PC-9 (cell line): ENCODE measurements around the gene SH3GL3. TPM values are rescaled to one million over a fixed set of nuclear protein-coding genes. Genes with fewer than 3 reads are reported as not detected.

Source experiments
- Bru-seq: library from RNA; stranded (reverse); fragments of 400-500 nt; gene quantifications from one replicate; lab custom pipeline; 2021; lab: Mats Ljungman, UMichigan
- BruChase-seq, 2 experiments: library from RNA; stranded (reverse); fragments of 400-500 nt; gene quantifications; one replicate each; lab custom pipeline; 2021; lab: Mats Ljungman, UMichigan
- BruUV-seq: library from RNA; stranded (reverse); fragments of 400-500 nt; replicated peaks from 2 replicates; lab custom pipeline; 2021; lab: Mats Ljungman, UMichigan
- CTCF ChIA-PET: fragments of 300-600 bp; sonication (Branson Sonifier 250); formaldehyde crosslinking; loops from one replicate; lab custom pipeline; 2022; ENCODE audit warnings: antibody characterized with exemption; lab: Charles Lee
- POLR2A ChIA-PET: fragments of 300-600 bp; sonication (Branson Sonifier 250); formaldehyde crosslinking; loops from one replicate; lab custom pipeline; 2022; ENCODE audit warnings: antibody characterized with exemption; ENCODE audit not compliant: unreplicated experiment; lab: Charles Lee
- DNase-seq, 2 experiments: peaks; one replicate each; pipeline versions ENCODE4 v3.0.0 to v3.0.0-alpha.2; 2015 to 2022; ENCODE audit warnings: mixed read lengths in 1 of 2
- H2AFZ ChIP-seq: fragments of 200-600 bp; sonication (generic); 2 replicates; pipeline ENCODE4 v1.8.1; 2017; ENCODE audit warnings: antibody characterized with exemption
- H3F3A ChIP-seq: fragments of 200-600 bp; sonication (generic); 2 replicates; pipeline ENCODE4 v1.8.1; 2017; ENCODE audit warnings: antibody characterized with exemption, mild to moderate bottlenecking, low read depth; ENCODE audit not compliant: insufficient read depth
- H3K27ac ChIP-seq: fragments of 200-600 bp; sonication (generic); 2 replicates; pipeline ENCODE4 v1.6.1; 2016; ENCODE audit warnings: mixed run types
- H3K27me3 ChIP-seq: fragments of 200-600 bp; sonication (generic); 2 replicates; pipeline ENCODE4 v1.6.1; 2016; ENCODE audit warnings: low read depth, mixed run types; ENCODE audit not compliant: insufficient read depth
- H3K36me3 ChIP-seq: fragments of 200-600 bp; sonication (generic); 2 replicates; pipeline ENCODE4 v1.6.1; 2016; ENCODE audit warnings: low read depth, mixed run types
- H3K4me1 ChIP-seq: fragments of 200-600 bp; sonication (generic); replicated peaks from 2 replicates; pipeline ENCODE4 v1.6.1; 2016; ENCODE audit warnings: mixed run types; ENCODE audit not compliant: insufficient read depth
- H3K4me2 ChIP-seq: fragments of 200-600 bp; sonication (generic); 2 replicates; pipeline ENCODE4 v1.6.1; 2017; ENCODE audit warnings: mixed run types
- H3K4me3 ChIP-seq: fragments of 200-600 bp; sonication (generic); 2 replicates; pipeline ENCODE4 v1.6.1; 2016; ENCODE audit warnings: mixed run types
- H3K79me2 ChIP-seq: fragments of 200-600 bp; sonication (generic); 2 replicates; pipeline ENCODE4 v1.6.1; 2017; ENCODE audit warnings: low read depth, mixed run types
- H3K9me2 ChIP-seq: fragments of 200-600 bp; sonication (generic); 2 replicates; pipeline ENCODE4 v1.8.1; 2017; ENCODE audit warnings: mild to moderate bottlenecking; ENCODE audit not compliant: insufficient read depth
- H3K9me3 ChIP-seq: fragments of 200-600 bp; sonication (generic); 2 replicates; pipeline ENCODE4 v1.8.1; 2016; ENCODE audit warnings: low read depth; ENCODE audit not compliant: insufficient read depth
- H4K20me1 ChIP-seq: fragments of 200-600 bp; sonication (generic); 2 replicates; pipeline ENCODE4 v1.8.1; 2017; ENCODE audit not compliant: insufficient read depth
- EZH2 ChIP-seq: fragments of 200-600 bp; sonication (generic); IDR thresholded peaks from 2 replicates; pipeline ENCODE4 v1.8.0; 2017; ENCODE audit warnings: antibody characterized with exemption, low read depth
- intact Hi-C: fragments of 100-400 bp; cut with micrococcal nuclease; formaldehyde crosslinking; loops from one replicate; pipeline ENCODE4 v1.10.0; 2022; ENCODE audit not compliant: unreplicated experiment
- long read RNA-seq: library from polyadenylated mRNA; stranded (forward); transcript quantifications from one replicate; pipeline ENCODE4 v2.0.0, GENCODE V29; 2022
- total RNA-seq: library from RNA; stranded (reverse); gene quantifications from 2 replicates; pipeline ENCODE4 v1.2.3, GENCODE V29; 2021
- TF ChIP-seq, protein P1 (sequence below): fragments of 200-600 bp; sonication (generic); conservative IDR thresholded peaks from 2 replicates; pipeline ENCODE4 v1.6.1; 2017; ENCODE audit warnings: mixed run types, antibody characterized with exemption, mild to moderate bottlenecking, moderate library complexity

SH3GL3 gene
- total RNA-seq (0.22 TPM in 1 of 2 replicates, not detected in the other), Bru-seq, nascent RNA (percentile 12 among the genes with signal in this experiment), BruChase-seq, experiment 1, labeled RNA remaining after a 2-hour chase (percentile 14 among the genes with signal in this experiment), BruChase-seq, experiment 2, labeled RNA remaining after a 6-hour chase (percentile 6 among the genes with signal in this experiment)
- long read RNA-seq = 0 reads

DNA sequence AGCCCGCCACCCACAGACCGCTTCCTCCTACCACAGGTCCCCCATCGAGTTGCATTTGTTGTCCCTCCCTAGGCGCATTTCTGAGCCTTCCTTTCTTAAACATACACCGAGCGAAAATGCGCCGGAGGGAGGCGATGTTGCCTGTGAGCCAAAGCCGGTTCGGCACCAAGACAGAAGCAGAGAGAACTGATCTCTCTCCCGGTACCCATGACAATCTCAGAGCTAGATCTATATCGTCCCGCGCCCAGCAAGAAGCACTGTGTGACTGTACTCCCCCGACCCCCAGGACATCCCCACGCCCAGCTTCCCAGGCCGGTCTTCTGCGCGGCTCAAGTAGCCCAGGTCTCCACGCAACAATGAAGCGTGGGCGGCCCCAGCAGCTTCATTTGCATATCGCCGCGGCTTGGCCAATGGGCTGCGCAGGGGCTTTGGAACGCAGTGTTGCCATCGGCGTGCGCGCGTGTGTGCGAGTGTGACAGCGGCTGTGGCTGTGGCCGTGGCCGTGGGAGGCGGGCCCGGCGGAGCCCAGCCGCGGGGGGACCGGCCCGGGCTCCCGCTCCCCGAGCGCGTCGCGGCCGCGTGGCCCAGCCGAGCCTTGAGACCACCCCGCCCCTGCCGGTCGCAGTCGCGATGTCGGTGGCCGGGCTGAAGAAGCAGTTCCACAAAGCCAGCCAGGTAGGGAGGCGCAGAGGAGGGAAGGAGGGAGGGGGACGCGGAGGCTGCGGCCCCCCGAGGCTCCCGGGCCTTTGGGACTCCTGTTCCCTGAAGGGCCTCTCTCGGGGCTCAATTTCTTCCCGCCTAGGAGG lies at the start of gene SH3GL3:
Gene SH3GL3 (plus strand): TSS at position 438 of the 806 bp plus-strand sequence. CDS start 193 bp downstream, at position 631.
- Histone ChIP-seq H2AFZ (no peak within 1 kb of the TSS), H3K4me1 (no peaks in the 10 kb centered on the region), H3K9me3 (no peaks in the 10 kb centered on the region), H3K4me2 (no peak within 1 kb of the TSS), H4K20me1 (no peaks in the 10 kb centered on the region), H3F3A (no peaks in the 10 kb centered on the region), H3K4me3 (no peak within 1 kb of the TSS), H3K27me3 (0 out of 2 replicates have a peak, but pooled peaks cover 5% of the 10 kb centered on the region), H3K79me2 (no peaks in the 10 kb centered on the region), H3K36me3 (no peaks in the 10 kb centered on the region), H3K27ac (no peak within 1 kb of the TSS), H3K9me2 (no peaks in the 10 kb centered on the region)
- no TSS peak for BruUV-seq
- TF ChIP-seq, protein P1, sequence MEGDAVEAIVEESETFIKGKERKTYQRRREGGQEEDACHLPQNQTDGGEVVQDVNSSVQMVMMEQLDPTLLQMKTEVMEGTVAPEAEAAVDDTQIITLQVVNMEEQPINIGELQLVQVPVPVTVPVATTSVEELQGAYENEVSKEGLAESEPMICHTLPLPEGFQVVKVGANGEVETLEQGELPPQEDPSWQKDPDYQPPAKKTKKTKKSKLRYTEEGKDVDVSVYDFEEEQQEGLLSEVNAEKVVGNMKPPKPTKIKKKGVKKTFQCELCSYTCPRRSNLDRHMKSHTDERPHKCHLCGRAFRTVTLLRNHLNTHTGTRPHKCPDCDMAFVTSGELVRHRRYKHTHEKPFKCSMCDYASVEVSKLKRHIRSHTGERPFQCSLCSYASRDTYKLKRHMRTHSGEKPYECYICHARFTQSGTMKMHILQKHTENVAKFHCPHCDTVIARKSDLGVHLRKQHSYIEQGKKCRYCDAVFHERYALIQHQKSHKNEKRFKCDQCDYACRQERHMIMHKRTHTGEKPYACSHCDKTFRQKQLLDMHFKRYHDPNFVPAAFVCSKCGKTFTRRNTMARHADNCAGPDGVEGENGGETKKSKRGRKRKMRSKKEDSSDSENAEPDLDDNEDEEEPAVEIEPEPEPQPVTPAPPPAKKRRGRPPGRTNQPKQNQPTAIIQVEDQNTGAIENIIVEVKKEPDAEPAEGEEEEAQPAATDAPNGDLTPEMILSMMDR = no peak
- TF ChIP-seq EZH2 = no peak
- CTCF ChIA-PET = interaction anchor here (0.8 kb wide), 1 partner anchor 66 kb away, joined by 3 read pairs; no protein-coding TSS in a partner anchor
- peak in 1 of 2 experiments; percentile 40 for DNase-seq
- POLR2A ChIA-PET = interaction anchor here (0.6 kb wide), 1 partner anchor 677 kb away, joined by 5 read pairs; no protein-coding TSS in a partner anchor
- intact Hi-C loops = no loop called here

GRCh38 chr15:83398626-83399025 lies 48.5 kb upstream of the SH3GL3 start:
- POLR2A ChIA-PET = no interaction called here
- no peak for DNase-seq
- Histone ChIP-seq H3K36me3 (no peaks in the 10 kb centered on the region), H3K27me3 (no peaks in the 10 kb centered on the region), H3F3A (no peaks in the 10 kb centered on the region), H3K9me2 (no peaks in the 10 kb centered on the region), H3K4me3 (no peak overlapping the region), H3K4me2 (no peak overlapping the region), H3K4me1 (no peaks in the 10 kb centered on the region), H3K79me2 (no peaks in the 10 kb centered on the region), H3K27ac (no peak overlapping the region), H2AFZ (no peak overlapping the region), H3K9me3 (no peaks in the 10 kb centered on the region), H4K20me1 (no peaks in the 10 kb centered on the region)
- no TSS peak for BruUV-seq
- no peak for TF ChIP-seq EZH2
- TF ChIP-seq, protein P1 = no peak
- CTCF ChIA-PET = no interaction called here
- intact Hi-C loops = no loop called here

DNA sequence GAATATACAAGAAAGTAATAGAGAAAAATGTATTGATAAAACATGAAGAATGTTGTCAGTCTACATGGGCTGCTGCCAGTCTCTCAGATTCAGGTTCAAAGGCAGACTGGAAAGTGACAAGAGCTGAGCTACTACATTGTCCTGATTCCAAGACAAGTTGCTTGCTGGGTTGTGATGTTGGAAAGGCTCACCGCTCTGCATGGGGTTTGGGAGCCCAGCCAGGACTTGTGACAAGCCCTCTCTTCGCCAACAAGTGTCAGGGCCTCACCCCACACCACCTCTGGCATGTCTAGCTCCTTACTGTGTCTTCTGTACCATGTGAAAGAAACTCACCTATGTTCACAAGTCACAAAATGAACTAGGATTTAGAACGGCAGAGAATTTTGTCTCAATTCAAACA lies 43.0 kb upstream of the SH3GL3 start:
- ChIA-PET POLR2A (no interaction called here), CTCF (interaction anchor here (0.7 kb wide), 1 partner anchor 24 kb away, joined by 3 read pairs; no protein-coding TSS in a partner anchor)
- Histone ChIP-seq H2AFZ (no peak overlapping the region), H3K4me2 (no peak overlapping the region), H3K36me3 (no peaks in the 10 kb centered on the region), H3F3A (no peaks in the 10 kb centered on the region), H4K20me1 (no peaks in the 10 kb centered on the region), H3K9me3 (no peaks in the 10 kb centered on the region), H3K27ac (no peak overlapping the region), H3K9me2 (no peaks in the 10 kb centered on the region), H3K79me2 (no peaks in the 10 kb centered on the region), H3K4me3 (no peak overlapping the region), H3K27me3 (no peaks in the 10 kb centered on the region), H3K4me1 (no peaks in the 10 kb centered on the region)
- DNase-seq = no peak
- BruUV-seq = no TSS peak
- no peak for TF ChIP-seq EZH2
- TF ChIP-seq, protein P1 = no peak
- intact Hi-C loops = no loop called here
